Mononuclear cell (primary cell): ENCODE results near the gene ZNF10. TPM values are rescaled to one million over a fixed set of nuclear protein-coding genes. Genes with fewer than 3 reads are reported as not detected.

Experiments used
- H3K27me3 ChIP-seq: 2 replicates; pipeline ENCODE4 v1.6.0; 2011; ENCODE audit warnings: low read length, control low read depth; ENCODE audit not compliant: insufficient read depth
- H3K4me1 ChIP-seq: 2 replicates; pipeline ENCODE4 v1.5.1; 2011; ENCODE audit warnings: mild to moderate bottlenecking, low read length, control low read depth; ENCODE audit not compliant: insufficient read depth
- H3K4me3 ChIP-seq: 2 replicates; pipeline ENCODE4 v1.5.1; 2011; ENCODE audit warnings: mild to moderate bottlenecking, low read length, moderate library complexity
- H3K9me3 ChIP-seq: 2 replicates; pipeline ENCODE4 v1.5.1; 2011; ENCODE audit warnings: low read depth, mild to moderate bottlenecking, control low read depth, low read length
- total RNA-seq: library from RNA; depleted of rRNA; stranded (reverse); fragments of >200 nt; gene quantifications from one replicate; pipeline ENCODE4 v1.2.3, GENCODE V29; 2012

The ZNF10 gene
- total RNA-seq, 1 donor: 24.0 TPM

DNA sequence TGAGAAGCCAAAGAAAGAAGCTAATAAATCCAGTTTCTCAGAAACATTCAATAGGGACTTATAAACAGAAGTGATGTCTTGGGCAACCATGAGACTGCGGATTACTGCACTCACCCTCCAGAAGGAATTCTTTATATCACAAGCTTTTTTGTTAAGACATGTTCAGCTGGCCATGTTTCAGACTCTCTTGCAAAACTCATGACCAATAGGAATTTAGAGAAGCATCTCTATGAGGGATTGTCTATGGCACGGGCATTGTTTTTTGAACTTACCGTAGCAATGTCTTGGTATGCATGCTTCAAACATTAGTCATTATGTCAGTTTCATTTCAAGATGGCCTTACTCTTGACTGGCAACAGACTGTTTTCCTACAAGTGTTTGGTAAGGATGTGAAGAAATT, 35.3 kb downstream of the ZNF10 start:
- Histone ChIP-seq H3K9me3 (peaks cover 55% of the 10 kb centered on the region), H3K4me3 (no peak overlapping the region), H3K4me1 (no peaks in the 10 kb centered on the region), H3K27me3 (no peaks in the 10 kb centered on the region)

GRCh38 chr12:133172491-133172890, 42.1 kb downstream of the ZNF10 start:
- Histone ChIP-seq H3K27me3 (peaks cover 2% of the 10 kb centered on the region), H3K9me3 (peaks cover 47% of the 10 kb centered on the region)

GRCh38 chr12:133174901-133175300, 44.5 kb downstream of the ZNF10 start:
- Histone ChIP-seq H3K4me3 (no peak overlapping the region), H3K27me3 (peaks cover 2% of the 10 kb centered on the region), H3K9me3 (peaks cover 45% of the 10 kb centered on the region)

More at GRCh38 chr12:133172491-133172890, 42.1 kb downstream of the ZNF10 start:
- no peak overlapping the region for H3K4me3 ChIP-seq
- no peaks in the 10 kb centered on the region for H3K4me1 ChIP-seq

DNA sequence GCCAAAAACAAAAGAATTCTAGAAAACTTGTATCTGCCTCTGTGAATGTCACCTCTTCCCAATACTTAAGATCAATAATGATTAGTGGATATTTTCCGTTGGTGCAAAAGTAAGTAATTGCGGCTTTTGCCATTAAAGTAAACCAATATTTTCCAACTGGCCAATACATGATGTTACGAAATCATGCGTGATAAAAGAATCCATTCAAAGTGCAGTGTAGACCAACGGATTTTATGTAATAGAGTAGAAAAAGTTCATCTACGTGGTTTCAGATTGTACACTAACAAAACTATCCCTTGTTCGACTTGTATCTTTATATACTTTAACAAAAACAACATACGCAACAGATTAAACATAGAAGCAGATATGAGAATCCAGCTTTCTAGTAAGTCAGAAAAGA, 50.2 kb downstream of the ZNF10 start:
- peaks cover 40% of the 10 kb centered on the region for H3K9me3 ChIP-seq

More at GRCh38 chr12:133174901-133175300, 44.5 kb downstream of the ZNF10 start:
- H3K4me1 ChIP-seq: no peaks in the 10 kb centered on the region

DNA sequence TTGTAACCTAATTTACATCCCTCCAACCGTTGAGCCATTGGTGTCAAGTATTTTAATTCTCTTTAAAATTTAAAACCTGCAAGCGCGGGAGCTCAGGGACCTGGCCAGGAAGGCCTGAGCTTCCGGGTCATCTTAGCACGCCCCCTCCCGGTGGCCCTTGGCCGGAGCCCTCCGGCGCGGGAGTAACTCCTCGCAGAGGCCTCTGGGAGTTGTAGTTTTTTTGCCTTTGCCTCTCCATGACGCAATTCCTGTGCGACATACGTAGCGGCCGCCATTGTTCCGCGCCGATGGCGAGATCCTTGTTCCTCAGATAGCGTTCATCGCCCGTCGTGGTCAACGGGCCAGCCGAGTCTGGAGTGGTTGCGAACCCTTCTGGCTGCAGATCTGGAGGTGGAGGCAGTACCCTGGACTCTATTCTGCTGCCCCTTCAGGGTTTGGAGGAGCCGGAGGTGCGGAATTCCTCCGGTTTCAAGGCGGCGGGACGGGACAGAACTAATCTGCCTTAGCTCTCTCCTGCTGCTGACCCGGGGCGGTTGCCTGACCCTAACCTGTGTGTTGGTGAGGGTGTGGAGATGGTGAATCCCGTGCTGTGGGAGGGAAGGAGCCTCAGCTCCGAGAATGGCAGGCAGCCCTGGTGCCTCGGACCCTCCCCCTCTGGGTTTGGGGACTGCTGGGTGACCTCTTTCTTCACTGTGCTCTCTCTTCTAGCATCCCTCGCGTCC, 51.0 kb downstream of the ZNF10 start, which contains the start of gene ZNF268:
Gene ZNF268 (plus strand): TSS at position 258 of the 722 bp plus-strand sequence. CDS start 503 bp downstream, outside the sequence.
- no peaks in the 10 kb centered on the region for H3K27me3 ChIP-seq
- peaks cover 40% of the 10 kb centered on the region for H3K9me3 ChIP-seq
- peak within 1 kb of the TSS; percentile 78 for H3K4me3 ChIP-seq
- peaks cover 9% of the 10 kb centered on the region for H3K4me1 ChIP-seq

More for the DNA sequence above, 50.2 kb downstream of the ZNF10 start:
- H3K4me1 ChIP-seq: peaks cover 9% of the 10 kb centered on the region
- no peak overlapping the region for H3K4me3 ChIP-seq
- H3K27me3 ChIP-seq: no peaks in the 10 kb centered on the region

DNA sequence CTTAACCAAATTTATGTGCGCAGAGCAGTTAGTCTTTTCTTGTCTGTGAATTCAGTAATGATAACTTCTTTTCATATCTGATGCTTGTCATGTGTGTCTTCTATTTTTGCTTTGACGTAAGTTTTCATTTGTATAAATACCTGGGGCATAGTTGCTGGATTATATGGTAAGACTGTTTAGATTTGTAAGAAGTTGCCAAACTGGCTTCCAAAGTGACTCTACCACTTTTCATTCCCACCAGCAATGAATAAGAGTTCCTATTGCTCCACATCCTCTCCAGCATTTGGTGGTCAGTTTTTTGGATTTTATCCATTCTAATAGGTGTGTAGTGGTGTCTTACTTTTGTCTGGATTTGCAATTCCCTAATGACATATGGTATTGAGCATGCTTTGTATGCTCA, 59.7 kb downstream of the ZNF10 start:
- Histone ChIP-seq H3K4me1 (no peaks in the 10 kb centered on the region), H3K4me3 (no peak overlapping the region), H3K27me3 (no peaks in the 10 kb centered on the region), H3K9me3 (peaks cover 97% of the 10 kb centered on the region)

DNA sequence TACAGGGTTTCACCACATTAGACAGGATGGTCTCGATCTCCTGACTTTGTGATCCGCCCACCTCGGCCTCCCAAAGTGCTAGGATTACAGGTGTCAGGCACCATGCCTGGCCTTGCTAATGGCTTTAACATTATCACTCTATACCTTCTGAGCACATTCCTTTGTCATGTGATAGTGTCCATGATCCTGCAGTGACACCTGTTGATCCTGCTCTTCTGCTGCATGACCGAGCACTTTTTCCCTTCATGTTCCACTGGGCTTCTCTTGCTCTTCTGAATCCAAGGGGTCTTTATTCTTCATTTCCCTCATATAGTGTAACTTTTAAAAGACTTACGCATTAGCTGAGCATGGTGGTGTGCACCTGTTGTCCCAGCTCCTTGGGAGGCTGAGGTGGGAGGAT, 62.4 kb downstream of the ZNF10 start:
- Histone ChIP-seq H3K9me3 (peaks cover 84% of the 10 kb centered on the region), H3K4me3 (no peak overlapping the region), H3K27me3 (no peaks in the 10 kb centered on the region), H3K4me1 (no peaks in the 10 kb centered on the region)

DNA sequence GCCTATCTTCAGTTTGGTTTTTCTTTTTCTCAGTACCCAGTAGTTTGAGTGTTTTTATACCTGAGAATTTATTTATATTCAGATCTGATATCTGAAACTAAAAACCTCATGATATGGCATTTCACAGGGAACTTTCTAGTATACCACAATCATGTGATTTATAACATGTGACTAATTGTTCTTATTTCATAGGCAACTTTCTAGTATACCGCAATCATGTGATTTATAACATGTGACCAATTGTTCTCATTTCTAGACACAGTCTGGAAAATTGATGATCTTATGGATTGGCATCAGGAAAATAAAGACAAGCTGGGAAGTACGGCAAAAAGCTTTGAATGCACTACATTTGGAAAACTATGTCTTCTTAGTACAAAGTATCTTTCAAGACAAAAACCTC, 71.5 kb downstream of the ZNF10 start:
- Histone ChIP-seq H3K9me3 (peaks cover 70% of the 10 kb centered on the region), H3K4me3 (no peak overlapping the region), H3K4me1 (no peaks in the 10 kb centered on the region), H3K27me3 (no peaks in the 10 kb centered on the region)

DNA sequence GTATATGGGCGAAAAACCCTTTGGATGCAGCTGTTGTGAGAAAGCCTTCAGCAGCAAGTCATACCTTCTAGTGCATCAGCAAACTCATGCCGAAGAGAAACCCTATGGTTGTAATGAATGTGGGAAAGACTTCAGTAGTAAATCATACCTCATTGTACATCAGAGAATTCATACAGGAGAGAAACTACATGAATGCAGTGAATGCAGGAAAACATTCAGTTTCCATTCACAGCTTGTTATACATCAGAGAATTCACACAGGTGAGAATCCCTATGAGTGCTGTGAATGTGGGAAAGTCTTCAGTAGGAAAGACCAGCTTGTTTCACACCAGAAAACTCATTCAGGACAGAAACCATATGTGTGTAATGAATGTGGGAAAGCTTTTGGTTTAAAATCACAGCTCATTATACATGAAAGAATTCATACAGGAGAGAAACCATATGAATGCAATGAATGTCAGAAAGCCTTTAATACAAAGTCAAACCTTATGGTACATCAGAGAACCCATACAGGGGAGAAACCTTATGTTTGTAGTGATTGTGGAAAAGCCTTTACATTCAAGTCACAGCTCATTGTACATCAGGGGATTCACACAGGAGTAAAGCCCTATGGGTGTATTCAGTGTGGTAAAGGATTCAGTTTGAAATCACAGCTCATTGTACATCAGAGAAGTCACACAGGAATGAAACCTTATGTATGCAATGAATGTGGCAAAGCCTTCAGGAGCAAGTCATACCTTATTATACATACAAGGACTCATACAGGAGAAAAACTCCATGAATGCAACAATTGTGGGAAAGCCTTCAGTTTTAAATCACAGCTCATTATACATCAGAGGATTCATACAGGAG, 72.3 kb downstream of the ZNF10 start:
- no peaks in the 10 kb centered on the region for H3K27me3 ChIP-seq
- no peaks in the 10 kb centered on the region for H3K4me1 ChIP-seq
- H3K4me3 ChIP-seq: no peak overlapping the region
- H3K9me3 ChIP-seq: peaks cover 78% of the 10 kb centered on the region

- Histone ChIP-seq H3K4me1 (no peaks in the 10 kb centered on the region), H3K27me3 (no peaks in the 10 kb centered on the region), H3K4me3 (no peak overlapping the region), H3K9me3 (peaks cover 87% of the 10 kb centered on the region)
These were observed 73.2 kb downstream of the ZNF10 start for GRCh38 chr12:133203344-133204263.

DNA sequence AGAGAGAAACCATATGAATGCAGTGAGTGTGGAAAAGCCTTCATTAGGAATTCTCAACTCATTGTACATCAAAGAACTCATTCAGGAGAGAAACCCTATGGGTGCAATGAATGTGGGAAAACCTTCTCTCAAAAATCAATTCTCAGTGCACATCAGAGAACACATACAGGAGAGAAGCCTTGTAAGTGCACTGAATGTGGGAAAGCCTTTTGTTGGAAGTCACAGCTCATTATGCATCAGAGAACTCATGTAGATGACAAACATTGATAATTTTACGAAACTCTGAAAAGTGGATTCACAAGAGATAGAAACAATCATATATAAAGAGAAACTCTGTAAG, 73.8 kb downstream of the ZNF10 start:
- H3K4me3 ChIP-seq: no peak overlapping the region
- peaks cover 92% of the 10 kb centered on the region for H3K9me3 ChIP-seq

DNA sequence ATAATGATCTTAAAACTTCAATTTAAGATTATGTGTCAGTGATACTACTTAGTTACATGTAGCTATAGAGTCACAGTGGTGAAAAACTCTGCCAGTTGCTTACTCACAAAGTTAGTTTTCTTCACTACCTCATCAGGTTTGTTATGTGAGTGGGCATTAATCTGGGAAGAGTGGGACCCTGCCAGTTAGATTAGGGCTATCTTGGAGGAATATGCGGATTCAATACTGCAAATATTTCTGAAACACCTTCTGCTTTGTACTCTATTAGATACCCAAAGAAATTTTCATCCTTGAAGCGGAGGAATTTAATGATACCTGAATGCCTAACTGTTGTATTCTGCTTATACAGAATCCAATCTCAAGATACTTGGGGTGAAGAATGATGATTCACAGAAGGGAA, 76.0 kb downstream of the ZNF10 start:
- H3K4me1 ChIP-seq: no peaks in the 10 kb centered on the region
- H3K27me3 ChIP-seq: no peaks in the 10 kb centered on the region
- H3K9me3 ChIP-seq: peaks cover 92% of the 10 kb centered on the region
- no peak overlapping the region for H3K4me3 ChIP-seq

More for the DNA sequence above, 73.8 kb downstream of the ZNF10 start:
- Histone ChIP-seq H3K4me1 (no peaks in the 10 kb centered on the region), H3K27me3 (no peaks in the 10 kb centered on the region)
